Measurements from ENCODE around the gene PRDM16. TPM values are rescaled to one million over a fixed set of nuclear protein-coding genes. Genes with fewer than 3 reads are reported as not detected.

Gene PRDM16
- total RNA-seq, 1 donor from 2014 or later = 0.79 TPM

DNA sequence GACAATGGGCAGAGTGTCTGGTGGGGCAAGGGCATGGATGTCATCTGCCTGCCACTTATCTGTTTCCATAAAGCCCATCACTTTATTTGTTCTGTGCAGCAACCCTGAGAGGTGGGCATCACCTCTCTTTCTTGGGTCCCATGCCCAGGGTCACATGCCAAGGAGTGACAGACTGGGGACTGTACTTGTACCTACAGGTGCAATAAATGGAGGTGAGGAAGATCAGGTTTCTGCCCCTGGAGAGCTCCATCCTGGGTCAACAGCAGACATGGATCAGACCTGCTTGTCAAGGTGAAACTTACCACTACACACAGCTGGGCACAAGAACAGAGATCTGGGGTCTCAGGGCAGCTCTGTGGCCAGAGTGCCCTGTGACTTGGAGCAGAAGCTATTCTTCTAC lies 18.4 kb upstream of the PRDM16 start:
- DNase-seq (ENCODE audit: low read depth) (no peak), FAIRE-seq (no peak)
- no peak overlapping the region for H3K4me3 ChIP-seq (ENCODE audit: low read depth, low read length)
- peaks cover 1% of the 10 kb centered on the region for H3K27me3 ChIP-seq (ENCODE audit: control insufficient read depth, insufficient read depth, low read length)
- H3K36me3 ChIP-seq (ENCODE audit: control insufficient read depth, insufficient read depth, low read length) = no peaks in the 10 kb centered on the region
- TF ChIP-seq CTCF (IDR thresholded peaks at IDR 0.05; ENCODE audit: insufficient read depth, low read length, severe bottlenecking) = no peak

DNA sequence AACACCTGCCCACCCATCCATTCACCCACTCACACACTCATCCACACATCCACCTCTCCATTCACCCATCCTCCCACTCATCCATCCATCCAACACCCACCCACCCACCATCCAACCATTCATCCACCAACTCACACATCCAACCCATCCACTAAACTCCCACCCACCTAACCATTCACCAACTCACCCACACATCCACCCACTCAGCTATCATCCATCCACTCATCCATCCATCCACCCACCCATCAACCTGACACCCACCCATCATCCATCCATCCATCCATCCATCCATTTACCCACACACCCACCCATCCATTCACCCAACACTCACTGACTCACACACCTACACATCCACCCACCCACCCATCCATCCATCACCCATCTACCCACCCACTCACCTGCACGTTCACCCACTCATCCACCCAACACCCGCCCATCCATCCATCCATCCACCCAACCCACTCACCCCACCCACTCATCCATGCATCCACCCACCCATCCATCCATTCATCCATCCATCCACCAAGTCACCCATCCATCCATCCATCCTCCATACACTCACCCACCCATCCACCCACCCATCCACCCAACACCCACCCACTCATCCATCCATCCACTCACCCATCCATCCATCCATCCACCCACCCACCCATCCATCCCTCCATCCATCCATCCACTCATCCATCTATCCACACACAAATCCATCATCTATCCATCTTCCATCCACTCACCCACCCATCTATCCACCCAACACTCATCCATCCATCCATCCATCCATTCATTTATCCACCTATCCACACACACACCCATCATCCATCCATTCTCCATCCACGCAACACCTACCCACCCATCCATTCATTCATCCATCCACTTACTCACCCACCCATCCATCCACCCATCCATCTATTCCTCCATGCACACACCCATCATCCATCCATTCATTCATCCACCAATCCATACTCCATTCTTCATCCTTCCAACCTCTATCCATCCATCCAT lies 17.4 kb upstream of the PRDM16 start:
- Histone ChIP-seq H3K27me3 (ENCODE audit: control insufficient read depth, insufficient read depth, low read length) (peaks cover 1% of the 10 kb centered on the region), H3K4me3 (ENCODE audit: low read depth, low read length) (no peak overlapping the region), H3K36me3 (ENCODE audit: control insufficient read depth, insufficient read depth, low read length) (no peaks in the 10 kb centered on the region)
- DNase-seq (ENCODE audit: low read depth) = no peak
- no peak for TF ChIP-seq CTCF (IDR thresholded peaks at IDR 0.05; ENCODE audit: insufficient read depth, low read length, severe bottlenecking)
- FAIRE-seq = peak; percentile 7

GRCh38 chr1:3052501-3052900 lies 16.5 kb upstream of the PRDM16 start:
- Histone ChIP-seq H3K36me3 (ENCODE audit: control insufficient read depth, insufficient read depth, low read length) (no peaks in the 10 kb centered on the region), H3K27me3 (ENCODE audit: control insufficient read depth, insufficient read depth, low read length) (peaks cover 1% of the 10 kb centered on the region), H3K4me3 (ENCODE audit: low read depth, low read length) (no peak overlapping the region)
- no peak for FAIRE-seq
- no peak for TF ChIP-seq CTCF (IDR thresholded peaks at IDR 0.05; ENCODE audit: insufficient read depth, low read length, severe bottlenecking)
- no peak for DNase-seq (ENCODE audit: low read depth)

DNA sequence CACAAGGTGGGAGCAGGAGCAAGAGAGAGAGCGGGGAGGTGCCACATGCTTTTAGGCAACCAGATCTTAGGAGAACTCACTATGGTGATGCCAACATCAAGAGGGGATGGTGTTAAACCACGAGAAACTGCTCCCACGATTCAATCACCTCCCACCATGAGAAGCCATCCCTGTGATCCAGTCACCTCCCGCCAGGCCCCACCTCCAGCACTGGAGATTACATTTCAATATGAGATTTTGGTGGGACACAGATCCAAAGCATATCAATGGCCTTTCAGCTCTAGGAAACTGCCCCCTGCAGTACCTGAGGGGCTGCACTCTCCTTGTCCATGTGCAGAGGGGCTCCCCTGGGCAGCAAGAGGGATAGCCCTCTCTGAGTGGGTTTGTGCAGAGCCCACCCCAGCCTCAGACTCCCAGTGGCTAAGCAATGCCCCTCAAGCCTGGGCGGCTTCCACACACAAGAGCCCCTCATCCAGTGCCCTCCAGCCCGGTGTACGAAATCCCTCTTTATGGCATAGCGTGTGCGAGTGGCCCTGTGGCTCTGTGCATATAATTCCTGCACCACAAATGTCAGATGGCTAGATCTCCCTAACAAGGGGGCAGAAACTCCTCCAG lies 15.5 kb upstream of the PRDM16 start:
- Histone ChIP-seq H3K36me3 (ENCODE audit: control insufficient read depth, insufficient read depth, low read length) (no peaks in the 10 kb centered on the region), H3K27me3 (ENCODE audit: control insufficient read depth, insufficient read depth, low read length) (peaks cover 3% of the 10 kb centered on the region), H3K4me3 (ENCODE audit: low read depth, low read length) (no peak overlapping the region)
- no peak for DNase-seq (ENCODE audit: low read depth)
- no peak for TF ChIP-seq CTCF (IDR thresholded peaks at IDR 0.05; ENCODE audit: insufficient read depth, low read length, severe bottlenecking)
- peak; percentile 18 for FAIRE-seq

DNA sequence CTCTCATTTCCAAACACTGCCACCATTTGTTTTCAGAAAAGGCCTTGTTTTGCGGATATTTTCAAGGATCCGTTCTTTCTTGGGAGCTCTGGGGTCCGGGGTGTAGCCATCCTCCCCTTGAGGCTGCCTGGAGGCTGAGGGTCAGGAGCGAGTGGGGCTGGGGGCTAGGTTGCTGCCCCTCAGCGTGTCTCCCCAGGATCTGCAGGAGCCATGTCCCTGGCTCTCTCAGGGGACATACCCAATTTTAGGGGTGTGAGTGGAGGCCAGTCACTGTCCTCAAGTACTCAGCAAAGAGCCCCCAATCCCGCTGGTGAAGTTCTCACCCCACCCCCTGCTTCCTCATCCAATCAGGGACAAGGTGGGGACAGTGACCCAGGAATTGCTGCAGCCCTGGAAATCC lies 15.0 kb upstream of the PRDM16 start:
- Histone ChIP-seq H3K4me3 (ENCODE audit: low read depth, low read length) (no peak overlapping the region), H3K36me3 (ENCODE audit: control insufficient read depth, insufficient read depth, low read length) (no peaks in the 10 kb centered on the region), H3K27me3 (ENCODE audit: control insufficient read depth, insufficient read depth, low read length) (peaks cover 2% of the 10 kb centered on the region)
- TF ChIP-seq CTCF (IDR thresholded peaks at IDR 0.05; ENCODE audit: insufficient read depth, low read length, severe bottlenecking) = no peak
- DNase-seq (ENCODE audit: low read depth) = no peak
- FAIRE-seq = no peak

All from bronchial epithelial cell (primary cell).